Activated CD4-positive, alpha-beta T cell treated with anti-CD3 and anti-CD28 coated beads, Interleukin-2, amount 50 U/mL, for 16 hours (primary cell): ENCODE results near the gene DEFB127.
"Not testable (repeated sequence)": the region's sequence is repeated elsewhere in the genome, so short reads cannot be mapped to it uniquely, and the experiment has no call there.

Source experiments
- DNase-seq: peaks from one replicate; pipeline ENCODE4 v3.0.0-alpha.2; 2020

Gene DEFB127

GRCh38 chr20:157154-157553, at the start of gene DEFB127:
TSS of gene DEFB127 (plus strand) at chr20:157454. CDS start at chr20:157545, 91 bp downstream.
- no peak for DNase-seq

- no peak for DNase-seq
These were observed 44.9 kb upstream of the DEFB127 start for GRCh38 chr20:112396-112795.

GRCh38 chr20:117518-117917, 39.7 kb upstream of the DEFB127 start:
- no peak for DNase-seq

- DNase-seq = not testable (repeated sequence)
These were observed 27.4 kb upstream of the DEFB127 start for GRCh38 chr20:129786-130323.

GRCh38 chr20:137668-138490, 19.4 kb upstream of the DEFB127 start:
- DNase-seq = peak; percentile 15

- DNase-seq = no peak
These were observed 15.0 kb upstream of the DEFB127 start, which contains the start of gene DEFB126 for GRCh38 chr20:142290-142689. TSS of gene DEFB126 (plus strand) at chr20:142590. CDS start at chr20:142629, 39 bp downstream.

GRCh38 chr20:145877-146276, 11.4 kb upstream of the DEFB127 start:
- DNase-seq = no peak

- DNase-seq = no peak
These were observed 5.1 kb upstream of the DEFB127 start for GRCh38 chr20:152131-152530.

GRCh38 chr20:164618-165017, 7.4 kb downstream of the DEFB127 start:
- no peak for DNase-seq

GRCh38 chr20:168876-169275, 11.6 kb downstream of the DEFB127 start:
- DNase-seq = no peak

GRCh38 chr20:184288-184687, 27.0 kb downstream of the DEFB127 start:
- DNase-seq = no peak

- no peak for DNase-seq
These were observed 30.5 kb downstream of the DEFB127 start for GRCh38 chr20:187733-188132.

- DNase-seq = no peak
These were observed 32.4 kb downstream of the DEFB127 start, which contains the start of gene DEFB128 for GRCh38 chr20:189611-190010. TSS of gene DEFB128 (minus strand) at chr20:189711. CDS start at chr20:189623, 88 bp downstream.

- DNase-seq = no peak
These were observed 41.0 kb downstream of the DEFB127 start for GRCh38 chr20:198225-198624.

- no peak for DNase-seq
These were observed 42.7 kb downstream of the DEFB127 start for GRCh38 chr20:199996-200395.

- DNase-seq = not testable (repeated sequence)
These were observed 46.4 kb downstream of the DEFB127 start for GRCh38 chr20:203630-204029.
